Neural crest cell (in vitro differentiated cells): Measurements from ENCODE around the gene SUGCT. TPM values are rescaled to one million over a fixed set of nuclear protein-coding genes. Genes with fewer than 3 reads are reported as not detected.

ENCODE experiments used
- DNase-seq: peaks from one replicate; pipeline ENCODE4 v3.0.0; 2021; ENCODE audit warnings: low read depth, mixed read lengths, low spot score
- H3K27ac Mint-ChIP-seq: one replicate; pipeline ENCODE4 v1.8.0; 2021; ENCODE audit warnings: mild to moderate bottlenecking, mixed read lengths; ENCODE audit not compliant: unreplicated experiment
- H3K27me3 Mint-ChIP-seq: 2 replicates; pipeline ENCODE4 v1.8.0; 2021; ENCODE audit warnings: low read depth, mild to moderate bottlenecking, mixed read lengths
- H3K36me3 Mint-ChIP-seq: 2 replicates; pipeline ENCODE4 v1.8.0; 2021; ENCODE audit warnings: low read depth, mild to moderate bottlenecking, mixed read lengths
- H3K4me1 Mint-ChIP-seq: 2 replicates; pipeline ENCODE4 v1.8.0; 2021; ENCODE audit warnings: mixed read lengths
- H3K4me3 Mint-ChIP-seq: one replicate; pipeline ENCODE4 v1.8.0; 2021; ENCODE audit warnings: mild to moderate bottlenecking, mixed read lengths
- H3K9me3 Mint-ChIP-seq: 2 replicates; pipeline ENCODE4 v1.8.0; 2021; ENCODE audit warnings: mixed read lengths
- total RNA-seq: library from RNA; stranded (reverse); gene quantifications from 2 replicates; pipeline ENCODE4 v1.2.1, GENCODE V29; 2021
- TF ChIP-seq, protein P1 (sequence below): fragments of 200-600 bp; sonication (generic); conservative IDR thresholded peaks from 2 replicates; pipeline ENCODE4 v1.5.0; 2021; ENCODE audit warnings: antibody characterized with exemption, mild to moderate bottlenecking

SUGCT gene
- total RNA-seq, 1 donor from 2014 or later, result 5.9 TPM

DNA sequence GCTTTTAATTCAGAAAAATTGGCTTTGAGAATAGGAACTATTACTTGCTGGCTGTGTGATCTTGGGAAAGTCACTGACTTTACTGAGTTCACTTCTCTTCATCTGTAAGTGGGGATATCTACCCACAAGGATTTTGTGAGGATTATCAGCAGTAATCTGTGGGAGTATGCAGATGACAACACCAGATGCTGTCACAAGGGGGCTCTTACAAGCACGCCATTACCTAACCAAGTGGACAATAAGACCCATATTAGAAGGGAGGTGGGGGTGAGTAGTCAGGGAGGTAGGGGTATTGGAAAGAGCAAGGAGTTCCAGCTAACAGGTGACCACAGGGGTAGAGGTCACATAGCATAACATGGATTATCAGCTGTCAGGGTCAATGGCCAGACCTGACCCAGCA lies 569.4 kb downstream of the SUGCT start:
- H3K36me3 Mint-ChIP-seq, result no peaks in the 10 kb centered on the region
- H3K9me3 Mint-ChIP-seq, result peaks cover 5% of the 10 kb centered on the region
- peaks cover 9% of the 10 kb centered on the region for H3K4me1 Mint-ChIP-seq
- no peak overlapping the region for H3K27ac Mint-ChIP-seq
- TF ChIP-seq, protein P1, sequence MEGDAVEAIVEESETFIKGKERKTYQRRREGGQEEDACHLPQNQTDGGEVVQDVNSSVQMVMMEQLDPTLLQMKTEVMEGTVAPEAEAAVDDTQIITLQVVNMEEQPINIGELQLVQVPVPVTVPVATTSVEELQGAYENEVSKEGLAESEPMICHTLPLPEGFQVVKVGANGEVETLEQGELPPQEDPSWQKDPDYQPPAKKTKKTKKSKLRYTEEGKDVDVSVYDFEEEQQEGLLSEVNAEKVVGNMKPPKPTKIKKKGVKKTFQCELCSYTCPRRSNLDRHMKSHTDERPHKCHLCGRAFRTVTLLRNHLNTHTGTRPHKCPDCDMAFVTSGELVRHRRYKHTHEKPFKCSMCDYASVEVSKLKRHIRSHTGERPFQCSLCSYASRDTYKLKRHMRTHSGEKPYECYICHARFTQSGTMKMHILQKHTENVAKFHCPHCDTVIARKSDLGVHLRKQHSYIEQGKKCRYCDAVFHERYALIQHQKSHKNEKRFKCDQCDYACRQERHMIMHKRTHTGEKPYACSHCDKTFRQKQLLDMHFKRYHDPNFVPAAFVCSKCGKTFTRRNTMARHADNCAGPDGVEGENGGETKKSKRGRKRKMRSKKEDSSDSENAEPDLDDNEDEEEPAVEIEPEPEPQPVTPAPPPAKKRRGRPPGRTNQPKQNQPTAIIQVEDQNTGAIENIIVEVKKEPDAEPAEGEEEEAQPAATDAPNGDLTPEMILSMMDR, result no peak
- no peaks in the 10 kb centered on the region for H3K27me3 Mint-ChIP-seq
- DNase-seq, result no peak
- no peak overlapping the region for H3K4me3 Mint-ChIP-seq

- H3K36me3 Mint-ChIP-seq, result no peaks in the 10 kb centered on the region
Measured at GRCh38 chr7:40706829-40707228, 572.0 kb downstream of the SUGCT start.

DNA sequence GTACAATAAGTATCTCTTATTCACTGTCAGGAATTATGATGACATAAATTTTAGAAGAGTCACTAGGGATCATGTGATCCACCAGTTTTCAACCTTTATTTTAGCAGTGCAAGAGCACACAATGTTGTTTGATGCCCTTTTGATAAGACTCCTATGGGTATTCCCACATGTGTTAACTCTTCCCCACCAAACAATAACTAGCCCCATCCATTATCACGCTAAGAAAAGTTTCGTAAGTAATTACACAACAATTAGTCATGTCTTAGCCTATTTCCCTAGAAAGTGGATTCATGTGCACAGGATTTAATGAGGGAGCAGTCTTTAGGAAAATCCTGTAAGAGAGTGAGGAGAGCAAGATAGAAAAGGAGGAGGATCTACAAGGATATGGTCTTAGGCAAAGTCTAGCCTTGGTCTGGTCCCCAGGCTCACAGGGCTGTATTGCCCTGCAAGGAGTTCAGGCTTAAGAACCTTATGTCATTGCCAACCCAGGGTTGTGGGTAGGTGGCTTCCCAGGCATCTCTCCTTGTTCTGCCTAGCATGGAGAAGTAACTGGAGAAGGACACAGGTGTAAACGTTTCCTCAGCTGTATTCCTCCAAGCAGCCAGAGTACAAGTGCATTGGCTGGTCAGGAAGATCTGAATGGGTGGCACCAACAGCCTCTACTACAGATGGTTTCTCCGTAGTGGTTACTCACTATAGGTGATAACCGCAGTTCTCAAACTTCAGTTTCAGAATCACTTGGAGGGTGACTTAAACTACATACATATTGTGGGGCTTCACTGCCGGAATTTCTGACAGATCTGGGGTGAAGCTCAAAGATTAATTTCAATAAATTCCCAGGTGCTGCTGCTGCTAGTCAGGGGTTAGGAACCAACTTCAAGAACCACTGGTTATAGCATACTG lies 574.5 kb downstream of the SUGCT start:
- no peaks in the 10 kb centered on the region for H3K27me3 Mint-ChIP-seq

More at GRCh38 chr7:40706829-40707228, 572.0 kb downstream of the SUGCT start:
- no peak overlapping the region for H3K4me3 Mint-ChIP-seq
- DNase-seq, result no peak
- TF ChIP-seq, protein P1, result no peak
- H3K4me1 Mint-ChIP-seq, result no peaks in the 10 kb centered on the region
- no peak overlapping the region for H3K27ac Mint-ChIP-seq
- no peaks in the 10 kb centered on the region for H3K27me3 Mint-ChIP-seq
- H3K9me3 Mint-ChIP-seq, result peaks cover 5% of the 10 kb centered on the region

DNA sequence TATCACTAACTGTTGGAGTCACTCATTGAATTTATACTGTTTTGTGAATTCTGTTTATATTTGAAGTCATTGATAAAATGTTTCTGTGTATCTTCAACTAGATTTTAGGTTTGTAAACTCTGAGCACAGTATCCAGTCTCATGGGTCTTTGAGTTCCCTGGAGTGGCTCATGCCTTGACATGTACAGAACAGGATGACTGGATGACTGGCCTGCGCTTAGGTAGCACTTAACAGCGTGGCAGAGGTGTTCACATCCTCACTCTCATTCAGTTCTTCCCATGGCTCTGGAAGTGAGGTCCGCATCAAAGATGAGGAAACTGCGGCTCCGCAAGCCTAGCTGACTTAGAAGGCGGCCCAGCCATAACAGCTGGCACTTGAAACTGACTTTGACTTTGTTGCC lies 576.9 kb downstream of the SUGCT start:
- no peaks in the 10 kb centered on the region for H3K36me3 Mint-ChIP-seq
- TF ChIP-seq, protein P1, result no peak
- H3K4me1 Mint-ChIP-seq, result no peaks in the 10 kb centered on the region
- H3K4me3 Mint-ChIP-seq, result no peak overlapping the region
- H3K27ac Mint-ChIP-seq, result no peak overlapping the region
- H3K9me3 Mint-ChIP-seq, result peaks cover 5% of the 10 kb centered on the region
- H3K27me3 Mint-ChIP-seq, result no peaks in the 10 kb centered on the region
- DNase-seq, result no peak

More for the DNA sequence above, 574.5 kb downstream of the SUGCT start:
- no peak overlapping the region for H3K4me3 Mint-ChIP-seq
- H3K27ac Mint-ChIP-seq, result peak overlapping the region; percentile 40
- H3K36me3 Mint-ChIP-seq, result no peaks in the 10 kb centered on the region
- TF ChIP-seq, protein P1, result no peak
- no peak for DNase-seq
- H3K9me3 Mint-ChIP-seq, result peaks cover 5% of the 10 kb centered on the region
- no peaks in the 10 kb centered on the region for H3K4me1 Mint-ChIP-seq

DNA sequence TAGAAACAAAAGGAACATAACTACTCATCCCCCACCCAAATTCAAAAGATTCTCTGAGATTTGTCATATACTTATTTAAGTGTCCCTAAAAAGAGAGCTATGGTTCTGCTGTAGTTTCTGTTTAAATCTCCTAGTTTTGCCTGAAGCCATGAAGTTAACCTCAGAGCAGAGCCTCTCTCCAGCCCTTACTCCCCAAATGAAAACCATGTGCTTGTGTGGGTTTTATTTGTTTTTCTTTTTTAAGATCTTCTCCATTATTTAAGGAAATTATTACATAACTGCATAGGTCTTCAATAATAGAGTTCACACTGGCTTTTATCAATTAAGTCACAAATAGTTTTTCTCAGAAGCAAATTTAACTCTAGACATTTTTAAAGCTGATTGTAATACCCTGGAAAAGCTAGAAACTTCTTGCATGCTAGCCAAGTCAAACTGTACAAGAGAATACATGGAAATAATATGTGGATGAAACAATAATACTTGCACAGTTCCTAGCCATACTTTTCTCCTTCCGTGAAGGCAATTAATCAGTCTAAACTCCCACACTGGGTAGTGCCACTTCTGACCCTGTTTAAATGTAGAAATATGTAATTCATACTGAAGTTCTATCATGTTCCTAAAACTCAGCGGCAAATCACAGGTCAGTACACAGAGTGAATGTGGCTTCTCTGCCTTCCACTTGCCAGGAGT lies 579.7 kb downstream of the SUGCT start:
- Mint-ChIP-seq H3K36me3 (no peaks in the 10 kb centered on the region), H3K9me3 (no peaks in the 10 kb centered on the region)

More for the DNA sequence above, 579.7 kb downstream of the SUGCT start:
- Mint-ChIP-seq H3K4me3 (no peak overlapping the region), H3K4me1 (peaks cover 8% of the 10 kb centered on the region), H3K27me3 (no peaks in the 10 kb centered on the region), H3K27ac (no peak overlapping the region)
- no peak for DNase-seq
- TF ChIP-seq, protein P1, result no peak
